GM10266 (cell line): ENCODE measurements around the gene SOWAHA.

Source experiments
- DNase-seq: peaks from one replicate; pipeline ENCODE4 v3.0.0; 2012; ENCODE audit errors: extremely low spot score
- CTCF ChIP-seq: IDR thresholded peaks from 2 replicates; pipeline ENCODE4 v1.5.1; 2012; ENCODE audit warnings: mild to moderate bottlenecking, low read depth; ENCODE audit not compliant: control insufficient read depth, insufficient read depth; ENCODE audit errors: missing control alignments

The SOWAHA gene

GRCh38 chr5:132773601-132774355, 39.3 kb upstream of the SOWAHA start:
- no peak for DNase-seq
- no peak for TF ChIP-seq CTCF

- DNase-seq = no peak
- TF ChIP-seq CTCF = no peak
These were observed 38.7 kb upstream of the SOWAHA start for GRCh38 chr5:132774406-132774805.

GRCh38 chr5:132774896-132775295, 38.2 kb upstream of the SOWAHA start:
- no peak for TF ChIP-seq CTCF
- no peak for DNase-seq

GRCh38 chr5:132775476-132775961, 37.6 kb upstream of the SOWAHA start:
- TF ChIP-seq CTCF = no peak
- no peak for DNase-seq

GRCh38 chr5:132776131-132776937, 36.8 kb upstream of the SOWAHA start:
- DNase-seq = peak; percentile 47
- TF ChIP-seq CTCF = no peak

GRCh38 chr5:132776938-132777208, 36.2 kb upstream of the SOWAHA start:
- no peak for TF ChIP-seq CTCF
- no peak for DNase-seq
